IPS-15b (cell line): ENCODE results near the gene SCARB1.

ENCODE experiments used
- H3K27me3 ChIP-seq: one replicate; pipeline ENCODE4 v1.6.1; 2013; ENCODE audit warnings: low read length; ENCODE audit not compliant: control insufficient read depth, insufficient read depth
- H3K36me3 ChIP-seq: one replicate; pipeline ENCODE4 v1.6.1; 2013; ENCODE audit warnings: low read length; ENCODE audit not compliant: control insufficient read depth, insufficient read depth
- H3K4me1 ChIP-seq: one replicate; pipeline ENCODE4 v1.6.1; 2013; ENCODE audit warnings: mild to moderate bottlenecking, low read length; ENCODE audit not compliant: control insufficient read depth, insufficient read depth
- H3K4me3 ChIP-seq: one replicate; pipeline ENCODE4 v1.5.1; 2013; ENCODE audit warnings: low read depth, low read length
- H3K9ac ChIP-seq: one replicate; pipeline ENCODE4 v1.6.1; 2013; ENCODE audit warnings: low read depth, mild to moderate bottlenecking, low read length
- H3K9me3 ChIP-seq: one replicate; pipeline ENCODE4 v1.6.1; 2013; ENCODE audit warnings: mild to moderate bottlenecking, low read length; ENCODE audit not compliant: control insufficient read depth, insufficient read depth

Gene SCARB1

GRCh38 chr12:124743479-124744272 lies 120.0 kb downstream of the SCARB1 start:
- no peak overlapping the region for H3K4me3 ChIP-seq

GRCh38 chr12:124742678-124743077 lies 121.0 kb downstream of the SCARB1 start:
- Histone ChIP-seq H3K27me3 (no peaks in the 10 kb centered on the region), H3K9me3 (no peaks in the 10 kb centered on the region), H3K9ac (no peak overlapping the region), H3K4me3 (no peak overlapping the region), H3K36me3 (no peaks in the 10 kb centered on the region), H3K4me1 (peaks cover 5% of the 10 kb centered on the region)

More at GRCh38 chr12:124743479-124744272, 120.0 kb downstream of the SCARB1 start:
- H3K9ac ChIP-seq, result no peak overlapping the region
- no peaks in the 10 kb centered on the region for H3K27me3 ChIP-seq
- no peaks in the 10 kb centered on the region for H3K9me3 ChIP-seq
- H3K36me3 ChIP-seq, result no peaks in the 10 kb centered on the region
- H3K4me1 ChIP-seq, result peaks cover 5% of the 10 kb centered on the region

DNA sequence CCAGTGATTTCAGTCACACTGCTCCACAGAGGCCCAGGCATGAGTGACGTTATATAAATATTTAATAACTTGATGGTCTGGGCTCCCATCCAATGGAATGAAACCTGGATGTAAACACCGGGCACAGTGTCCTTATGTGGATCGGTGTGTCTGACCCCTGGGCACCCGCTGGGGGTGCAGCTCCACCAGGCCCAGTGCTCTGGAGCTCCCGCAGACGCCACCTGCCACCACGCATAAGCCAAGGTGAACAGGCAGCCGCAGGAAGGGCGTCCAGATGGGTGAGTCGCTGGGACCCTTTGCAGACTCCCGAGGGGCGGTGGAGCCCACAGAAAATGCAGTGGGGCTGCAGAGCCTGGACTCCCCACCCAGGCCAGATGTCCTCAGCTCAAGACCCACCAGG lies 121.6 kb downstream of the SCARB1 start:
- no peaks in the 10 kb centered on the region for H3K9me3 ChIP-seq
- no peak overlapping the region for H3K4me3 ChIP-seq
- no peaks in the 10 kb centered on the region for H3K36me3 ChIP-seq
- H3K4me1 ChIP-seq, result peaks cover 5% of the 10 kb centered on the region
- H3K27me3 ChIP-seq, result no peaks in the 10 kb centered on the region
- H3K9ac ChIP-seq, result no peak overlapping the region

GRCh38 chr12:124741211-124741610 lies 122.5 kb downstream of the SCARB1 start:
- peaks cover 5% of the 10 kb centered on the region for H3K4me1 ChIP-seq
- no peak overlapping the region for H3K4me3 ChIP-seq
- H3K9me3 ChIP-seq, result no peaks in the 10 kb centered on the region
- no peaks in the 10 kb centered on the region for H3K36me3 ChIP-seq
- H3K9ac ChIP-seq, result no peak overlapping the region
- no peaks in the 10 kb centered on the region for H3K27me3 ChIP-seq

DNA sequence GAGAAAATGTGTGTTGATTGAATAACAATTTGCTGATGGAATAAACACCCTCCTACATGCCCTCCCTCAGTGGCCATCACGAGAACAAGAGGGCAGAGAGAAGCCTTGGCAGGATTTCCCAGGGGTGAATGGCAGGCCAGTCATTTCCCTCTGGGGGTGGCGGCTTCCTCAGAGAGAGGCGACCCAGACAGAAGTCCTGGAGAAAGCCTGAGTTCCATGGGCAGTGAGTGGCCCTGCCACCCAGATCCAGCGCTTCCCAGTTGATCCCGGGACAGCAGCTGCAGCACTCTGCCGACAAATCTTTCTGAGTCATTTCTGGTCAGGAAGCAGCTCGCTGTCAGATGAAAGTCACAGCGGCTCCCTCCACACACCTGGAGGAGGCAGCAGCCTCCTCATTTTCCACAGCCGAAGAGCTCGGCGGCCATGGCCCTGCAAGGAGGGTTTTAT lies 123.0 kb downstream of the SCARB1 start:
- Histone ChIP-seq H3K9me3 (no peaks in the 10 kb centered on the region), H3K36me3 (no peaks in the 10 kb centered on the region), H3K4me3 (no peak overlapping the region), H3K9ac (no peak overlapping the region), H3K27me3 (no peaks in the 10 kb centered on the region), H3K4me1 (peaks cover 5% of the 10 kb centered on the region)

GRCh38 chr12:124739953-124740561 lies 123.6 kb downstream of the SCARB1 start:
- no peak overlapping the region for H3K4me3 ChIP-seq
- no peaks in the 10 kb centered on the region for H3K36me3 ChIP-seq
- H3K9me3 ChIP-seq, result no peaks in the 10 kb centered on the region
- H3K27me3 ChIP-seq, result no peaks in the 10 kb centered on the region
- H3K4me1 ChIP-seq, result no peaks in the 10 kb centered on the region
- H3K9ac ChIP-seq, result no peak overlapping the region

DNA sequence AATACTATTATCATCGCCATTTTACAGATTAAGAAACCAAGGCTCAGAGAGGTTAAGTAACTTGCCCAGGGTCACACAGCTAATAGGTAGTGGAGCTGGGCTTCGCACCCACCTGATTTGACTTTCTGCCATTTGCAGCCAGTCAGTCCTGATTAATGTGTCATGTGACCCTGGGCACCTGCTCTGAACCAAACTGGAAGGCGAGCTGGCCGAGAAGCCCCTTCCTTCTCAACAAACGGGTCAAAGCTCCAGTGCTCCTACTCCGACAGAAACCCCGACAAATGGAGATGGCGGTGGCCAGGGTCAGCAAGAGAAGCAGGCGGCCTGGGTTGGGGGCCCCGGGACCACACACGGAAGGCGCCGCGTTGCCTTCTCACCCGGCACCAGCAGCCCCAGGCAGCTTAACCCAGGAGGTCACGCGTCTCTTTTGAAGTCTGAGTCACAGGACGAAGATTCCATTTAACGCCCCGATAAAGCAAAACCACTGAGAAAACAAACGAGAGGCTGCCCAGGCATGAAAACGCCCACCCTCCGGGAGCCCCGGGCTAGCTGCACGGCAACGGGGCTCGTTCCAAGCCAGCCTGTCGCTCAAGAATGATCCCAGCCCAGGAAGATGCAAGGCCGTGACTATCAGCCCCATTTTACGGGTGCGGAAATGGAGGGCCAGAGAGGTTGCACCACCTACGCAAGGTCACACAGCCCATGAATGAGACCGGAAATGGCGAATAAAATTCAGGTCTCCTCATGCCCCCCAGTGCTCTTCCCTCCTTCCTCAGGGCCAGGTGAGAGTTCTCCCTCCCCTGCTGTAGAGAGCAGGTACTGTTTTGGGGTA lies 124.8 kb downstream of the SCARB1 start:
- no peaks in the 10 kb centered on the region for H3K27me3 ChIP-seq

DNA sequence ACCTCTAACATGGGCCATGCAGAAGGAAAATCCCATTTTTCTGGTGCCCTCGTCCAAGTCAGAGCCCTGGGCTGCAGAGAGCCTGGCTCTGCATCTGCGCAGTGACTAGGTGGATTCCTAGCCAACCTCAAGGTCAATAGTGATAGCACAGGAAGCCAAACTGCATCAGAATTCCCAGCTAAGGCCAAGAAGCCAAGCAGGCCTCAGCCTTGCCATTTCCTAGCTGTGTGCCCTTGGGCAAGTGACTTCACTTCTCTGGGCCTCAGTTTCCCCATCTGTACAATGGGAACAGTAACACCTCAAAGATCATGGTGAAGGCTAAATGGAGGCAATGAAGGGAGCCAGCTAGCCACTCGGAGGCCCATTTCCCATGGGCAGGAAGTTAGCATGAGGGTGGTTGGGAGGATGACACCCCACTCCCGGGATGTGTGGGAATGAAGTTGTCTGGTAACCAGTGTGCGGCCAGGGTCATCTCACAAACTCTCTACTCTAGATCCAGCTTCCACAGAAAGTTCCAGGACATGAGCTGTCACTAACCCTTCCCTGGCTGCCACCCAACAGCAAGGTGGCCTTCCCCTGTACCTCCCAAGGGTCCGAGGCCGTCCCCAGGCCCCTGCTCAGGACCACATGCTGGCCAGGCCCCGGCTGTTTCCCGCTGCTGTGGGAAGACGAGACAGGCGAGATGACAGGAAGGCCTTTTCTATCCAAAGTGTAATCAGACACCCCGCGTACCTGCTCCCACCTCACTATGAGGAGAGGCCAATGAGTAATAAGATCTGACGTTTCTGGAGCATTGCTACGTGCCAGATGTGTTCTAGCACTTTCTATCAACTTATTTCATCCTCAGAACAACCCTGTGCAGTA lies 125.7 kb downstream of the SCARB1 start:
- Histone ChIP-seq H3K9me3 (no peaks in the 10 kb centered on the region), H3K36me3 (no peaks in the 10 kb centered on the region), H3K4me1 (peaks cover 3% of the 10 kb centered on the region), H3K9ac (no peak overlapping the region), H3K27me3 (no peaks in the 10 kb centered on the region), H3K4me3 (no peak overlapping the region)

More for the DNA sequence above, 124.8 kb downstream of the SCARB1 start:
- Histone ChIP-seq H3K4me1 (peaks cover 3% of the 10 kb centered on the region), H3K9me3 (no peaks in the 10 kb centered on the region), H3K36me3 (no peaks in the 10 kb centered on the region), H3K4me3 (no peak overlapping the region), H3K9ac (no peak overlapping the region)

DNA sequence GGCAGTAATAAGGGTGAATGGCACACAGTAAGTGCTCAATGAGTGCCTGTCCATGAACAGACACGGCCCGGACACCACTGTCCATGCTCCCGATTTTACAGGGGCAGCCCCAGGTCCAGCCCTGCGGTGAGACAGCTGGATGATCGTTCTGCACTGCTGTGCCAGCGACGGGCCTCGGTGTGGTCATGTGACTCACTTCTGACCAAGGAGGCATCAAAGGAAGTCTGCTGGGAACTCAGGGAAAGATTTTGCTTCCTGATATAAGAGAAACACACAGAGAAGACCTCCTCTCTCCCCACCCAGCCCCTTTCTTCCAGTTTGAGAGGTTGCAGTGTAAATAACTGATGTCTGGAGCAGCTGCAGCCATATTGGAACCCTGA lies 126.6 kb downstream of the SCARB1 start:
- Histone ChIP-seq H3K9ac (no peak overlapping the region), H3K27me3 (no peaks in the 10 kb centered on the region), H3K4me1 (peaks cover 3% of the 10 kb centered on the region), H3K9me3 (no peaks in the 10 kb centered on the region), H3K4me3 (no peak overlapping the region), H3K36me3 (no peaks in the 10 kb centered on the region)

- Histone ChIP-seq H3K36me3 (no peaks in the 10 kb centered on the region), H3K9me3 (no peaks in the 10 kb centered on the region), H3K4me1 (peaks cover 3% of the 10 kb centered on the region), H3K4me3 (no peak overlapping the region), H3K9ac (no peak overlapping the region), H3K27me3 (no peaks in the 10 kb centered on the region)
These were observed 127.3 kb downstream of the SCARB1 start for GRCh38 chr12:124736115-124737039.
